ENCODE measurements around the gene E2F2.
A peak's percentile ranks its signal among the peaks of the same experiment; 100 is the strongest.

The E2F2 gene

GRCh38 chr1:23485002-23485332 lies 46.1 kb downstream of the E2F2 start:
- no peak overlapping the region for H3K4me3 ChIP-seq (ENCODE audit: low read depth, low read length)
- TF ChIP-seq MAX (IDR thresholded peaks at IDR 0.05; ENCODE audit: low read depth, low read length) (no peak), MYC (IDR thresholded peaks at IDR 0.05; ENCODE audit: low read depth, low read length) (no peak), CTCF (IDR thresholded peaks at IDR 0.05; ENCODE audit: low read depth, low read length) (no peak), POLR2A (IDR thresholded peaks at IDR 0.05; ENCODE audit: extremely low read depth, insufficient read length) (no peak)
- DNase-seq (ENCODE audit: low read depth), result no peak

DNA sequence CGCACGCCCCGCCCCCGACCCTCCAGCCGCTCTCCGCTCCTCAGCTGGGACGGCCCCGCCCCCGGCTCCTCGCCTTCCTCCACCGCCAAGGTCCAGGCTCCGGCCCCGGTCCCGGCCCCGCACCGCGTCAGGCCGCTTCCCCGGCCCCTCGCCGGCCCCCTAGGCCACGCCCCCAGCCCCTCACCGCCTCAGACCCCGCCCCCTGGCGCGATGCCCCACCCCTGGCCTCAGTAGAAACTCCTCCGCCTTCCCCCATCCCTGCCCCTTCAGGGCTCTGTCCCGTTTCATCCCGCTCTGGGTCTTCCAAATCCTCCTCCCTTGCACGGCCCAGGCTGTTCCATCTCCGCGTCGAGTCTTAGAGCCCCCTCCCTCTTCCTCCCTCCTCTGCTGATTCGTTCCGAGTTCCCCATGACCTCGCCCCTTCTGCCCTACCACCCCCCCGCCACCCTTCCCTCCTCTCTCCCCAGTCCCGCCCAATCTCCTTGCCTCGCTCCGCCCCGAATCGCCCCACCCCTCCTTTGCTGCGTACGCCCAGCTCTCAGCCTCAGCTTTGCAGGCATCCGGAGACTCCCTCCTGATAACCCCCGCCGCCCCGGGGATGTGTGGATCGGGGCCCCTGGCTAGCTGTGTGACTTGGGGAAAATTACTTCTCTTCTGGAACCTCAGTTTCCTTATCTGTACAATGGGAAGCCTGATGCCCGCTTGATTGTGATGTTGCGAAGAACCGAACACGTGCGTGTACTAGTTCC lies 46.6 kb downstream of the E2F2 start:
- peak; percentile 81 for DNase-seq (ENCODE audit: low read depth)
- H3K4me3 ChIP-seq (ENCODE audit: low read depth, low read length), result peak overlapping the region; percentile 40
- no peak for TF ChIP-seq POLR2A (IDR thresholded peaks at IDR 0.05; ENCODE audit: extremely low read depth, insufficient read length)
- TF ChIP-seq MYC (IDR thresholded peaks at IDR 0.05; ENCODE audit: low read depth, low read length), result no peak
- peak; percentile 29; the same call in 1 of the 2 replicates for TF ChIP-seq MAX (IDR thresholded peaks at IDR 0.05; ENCODE audit: low read depth, low read length)
- TF ChIP-seq CTCF (IDR thresholded peaks at IDR 0.05; ENCODE audit: low read depth, low read length), result no peak

DNA sequence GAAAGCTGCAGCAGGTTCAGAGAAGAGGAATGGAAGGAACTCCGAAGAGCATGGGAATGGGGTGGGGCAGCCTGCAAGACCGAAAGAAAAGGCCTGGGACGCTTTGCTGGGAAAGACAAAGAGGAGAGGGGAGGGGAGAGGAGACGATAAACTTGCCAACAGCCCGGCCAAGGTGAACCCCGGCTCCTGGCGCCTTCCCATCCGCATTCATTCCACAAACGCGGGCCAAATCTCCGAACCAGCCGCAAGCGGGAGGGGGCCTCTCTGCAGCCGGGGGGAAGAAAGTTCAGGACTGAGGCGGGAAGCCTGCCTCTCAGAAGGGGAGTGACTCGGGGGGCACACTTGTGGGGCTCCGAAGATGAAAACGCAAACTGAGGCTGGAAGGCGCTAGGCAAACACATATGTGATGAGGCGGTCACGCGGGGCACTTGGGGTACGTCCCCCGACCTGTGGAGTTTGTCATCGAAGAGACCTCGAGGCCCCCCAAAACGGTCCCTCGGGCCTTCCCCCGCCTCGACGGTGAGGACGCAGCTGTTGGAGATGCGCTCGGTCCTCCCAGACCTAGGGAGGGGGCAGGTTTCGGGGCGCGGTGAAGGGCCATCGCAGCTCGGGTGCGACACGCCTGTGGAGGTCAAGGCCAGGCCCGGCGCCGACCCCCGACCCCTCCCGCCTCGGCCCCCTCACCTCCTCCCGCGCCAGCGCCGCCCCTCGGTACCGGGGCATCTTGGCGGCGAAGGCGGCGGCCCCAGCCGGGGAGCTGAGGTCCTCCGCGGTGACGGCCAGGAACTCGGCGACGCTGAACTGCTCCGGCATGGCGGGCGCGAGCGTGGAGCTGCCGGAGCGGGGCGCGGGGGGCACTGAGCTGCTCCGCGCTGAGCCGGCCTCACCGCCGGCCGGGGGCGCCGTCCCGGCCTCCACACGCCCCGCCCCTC lies 47.4 kb downstream of the E2F2 start, which contains the start of gene ASAP3:
Gene ASAP3, minus strand, starts transcription at position 859 of the 932 bp plus-strand sequence. Its CDS starts 46 bp downstream, at position 813.
- no peak for DNase-seq (ENCODE audit: low read depth)
- TF ChIP-seq CTCF (IDR thresholded peaks at IDR 0.05; ENCODE audit: low read depth, low read length), result no peak
- TF ChIP-seq MYC (IDR thresholded peaks at IDR 0.05; ENCODE audit: low read depth, low read length), result no peak
- TF ChIP-seq POLR2A (IDR thresholded peaks at IDR 0.05; ENCODE audit: extremely low read depth, insufficient read length), result no peak
- no peak for TF ChIP-seq MAX (IDR thresholded peaks at IDR 0.05; ENCODE audit: low read depth, low read length)
- peak within 1 kb of the TSS; percentile 40 for H3K4me3 ChIP-seq (ENCODE audit: low read depth, low read length)

- no peak for TF ChIP-seq POLR2A (IDR thresholded peaks at IDR 0.05; ENCODE audit: extremely low read depth, insufficient read length)
- no peak for TF ChIP-seq MAX (IDR thresholded peaks at IDR 0.05; ENCODE audit: low read depth, low read length)
- no peak for TF ChIP-seq CTCF (IDR thresholded peaks at IDR 0.05; ENCODE audit: low read depth, low read length)
- TF ChIP-seq MYC (IDR thresholded peaks at IDR 0.05; ENCODE audit: low read depth, low read length), result no peak
- H3K4me3 ChIP-seq (ENCODE audit: low read depth, low read length), result no peak overlapping the region
- no peak for DNase-seq (ENCODE audit: low read depth)
These were observed 49.1 kb downstream of the E2F2 start for GRCh38 chr1:23481904-23482303.

GRCh38 chr1:23481026-23481597 lies 49.9 kb downstream of the E2F2 start:
- TF ChIP-seq POLR2A (IDR thresholded peaks at IDR 0.05; ENCODE audit: extremely low read depth, insufficient read length), result no peak
- no peak for DNase-seq (ENCODE audit: low read depth)
- no peak overlapping the region for H3K4me3 ChIP-seq (ENCODE audit: low read depth, low read length)
